SU-DHL-6 (cell line): ENCODE data around the gene SLC6A7.

Experiments used
- CTCF ChIP-seq: fragments of 200-600 bp; sonication (generic); IDR thresholded peaks from one replicate; pipeline ENCODE4 v1.5.1; 2017; ENCODE audit warnings: antibody characterized with exemption, mild to moderate bottlenecking, low read length, moderate library complexity; ENCODE audit not compliant: insufficient read depth, poor library complexity, severe bottlenecking
- EZH2phosphoT487 ChIP-seq: fragments of 200-600 bp; sonication (generic), shearing (Covaris generic); conservative IDR thresholded peaks from 2 replicates; pipeline ENCODE4 v1.6.1; 2018; ENCODE audit warnings: mild to moderate bottlenecking, antibody characterized with exemption, low read length, moderate library complexity, mixed read lengths

- no peak for TF ChIP-seq CTCF
- no peak for TF ChIP-seq EZH2phosphoT487
Measured at GRCh38 chr5:150189728-150190502, at the start of gene SLC6A7.
